ENCODE data around the gene HIVEP3. TPM values are rescaled to one million over a fixed set of nuclear protein-coding genes. Genes with fewer than 3 reads are reported as not detected.

HIVEP3 gene
- total RNA-seq, 1 experiment from 2014 or later: 0.32 TPM

DNA sequence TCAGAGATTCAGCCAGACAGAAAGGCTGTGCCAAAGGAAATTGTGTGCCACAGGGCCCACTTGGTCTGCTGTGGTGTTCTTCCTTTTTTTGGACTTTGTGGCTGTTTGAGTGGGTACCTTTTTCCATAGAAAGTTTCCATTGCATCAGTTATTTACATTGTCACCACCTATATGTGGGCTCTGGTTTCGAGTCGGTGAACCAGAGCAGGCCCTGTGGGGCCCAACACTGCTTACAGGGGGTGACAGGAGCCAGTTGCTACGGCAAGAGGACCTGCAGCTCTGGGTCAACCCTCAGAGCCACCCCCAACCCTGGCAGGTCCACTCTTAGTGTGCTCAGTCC lies 277.3 kb downstream of the HIVEP3 start:
- no peak for DNase-seq (ENCODE audit: low read depth, low spot score)
- in situ Hi-C loops (cut with HindIII; ENCODE audit: low pct_unique_long_range_greater_than_20kb, low sequenced_read_pairs): no loop called here

- in situ Hi-C loops (cut with HindIII; ENCODE audit: low pct_unique_long_range_greater_than_20kb, low sequenced_read_pairs): no loop called here
- DNase-seq (ENCODE audit: low read depth, low spot score): no peak
Measured at GRCh38 chr1:41640756-41641474, 277.8 kb downstream of the HIVEP3 start.

DNA sequence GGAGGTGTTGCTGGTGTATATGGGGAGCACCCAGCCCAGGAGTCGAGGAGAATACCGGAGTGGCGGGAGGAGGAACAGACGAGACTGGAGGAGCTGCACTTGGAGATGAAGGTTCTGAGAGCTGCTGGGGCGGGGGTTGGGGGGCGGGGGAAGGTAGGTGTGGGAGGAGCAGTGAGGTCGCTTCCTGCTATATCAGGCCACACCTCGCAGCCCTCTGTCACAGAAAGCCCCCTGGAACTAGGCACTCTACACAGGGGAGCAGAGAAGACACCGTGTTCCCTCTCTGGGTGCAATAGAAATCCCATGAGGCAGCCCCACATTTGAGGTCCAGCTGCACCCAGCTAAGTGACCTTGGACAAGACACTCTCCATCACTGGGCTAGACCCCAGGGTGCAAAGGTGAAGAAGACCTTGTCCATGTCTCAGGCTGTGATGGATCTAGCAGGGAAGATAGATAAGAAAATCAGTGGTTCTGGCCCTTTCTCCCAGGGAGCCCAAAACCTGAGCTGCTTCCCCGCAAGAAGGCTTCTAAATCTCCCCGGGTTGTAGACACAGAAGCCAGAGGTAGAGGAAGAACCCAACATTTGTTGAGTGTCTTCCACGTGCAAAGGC lies 278.5 kb downstream of the HIVEP3 start:
- in situ Hi-C loops (cut with HindIII; ENCODE audit: low pct_unique_long_range_greater_than_20kb, low sequenced_read_pairs): no loop called here
- no peak for DNase-seq (ENCODE audit: low read depth, low spot score)

DNA sequence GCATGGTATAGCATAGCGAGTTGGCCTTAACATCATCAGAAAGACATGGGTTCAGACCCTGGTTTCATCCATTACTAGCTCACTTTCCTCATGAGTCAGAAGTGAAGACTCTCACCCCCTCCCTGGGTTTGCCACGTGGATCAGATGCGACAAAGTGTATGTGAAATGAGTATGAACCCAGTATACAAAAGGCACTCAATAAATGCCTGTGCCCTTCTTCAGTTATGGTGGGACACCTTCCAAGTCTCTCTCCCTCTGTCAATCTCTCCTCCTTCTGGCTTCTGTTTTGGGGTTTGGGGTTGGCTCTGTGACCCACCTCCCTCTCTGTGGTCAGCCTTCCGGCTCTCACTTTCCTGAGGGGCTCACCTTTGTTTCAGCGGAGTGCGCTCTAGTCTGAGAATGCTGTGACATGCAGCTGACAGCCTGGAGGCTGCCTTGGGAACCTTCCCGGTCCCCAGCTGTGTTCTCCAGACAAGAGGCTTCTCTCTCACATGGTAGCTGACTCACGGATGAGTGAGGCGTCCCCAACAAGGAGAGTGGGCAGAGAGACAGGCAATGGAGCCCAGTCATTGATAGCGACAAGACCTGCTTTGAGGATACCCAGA lies 279.3 kb downstream of the HIVEP3 start:
- in situ Hi-C loops (cut with HindIII; ENCODE audit: low pct_unique_long_range_greater_than_20kb, low sequenced_read_pairs): no loop called here
- peak; percentile 26 for DNase-seq (ENCODE audit: low read depth, low spot score)

DNA sequence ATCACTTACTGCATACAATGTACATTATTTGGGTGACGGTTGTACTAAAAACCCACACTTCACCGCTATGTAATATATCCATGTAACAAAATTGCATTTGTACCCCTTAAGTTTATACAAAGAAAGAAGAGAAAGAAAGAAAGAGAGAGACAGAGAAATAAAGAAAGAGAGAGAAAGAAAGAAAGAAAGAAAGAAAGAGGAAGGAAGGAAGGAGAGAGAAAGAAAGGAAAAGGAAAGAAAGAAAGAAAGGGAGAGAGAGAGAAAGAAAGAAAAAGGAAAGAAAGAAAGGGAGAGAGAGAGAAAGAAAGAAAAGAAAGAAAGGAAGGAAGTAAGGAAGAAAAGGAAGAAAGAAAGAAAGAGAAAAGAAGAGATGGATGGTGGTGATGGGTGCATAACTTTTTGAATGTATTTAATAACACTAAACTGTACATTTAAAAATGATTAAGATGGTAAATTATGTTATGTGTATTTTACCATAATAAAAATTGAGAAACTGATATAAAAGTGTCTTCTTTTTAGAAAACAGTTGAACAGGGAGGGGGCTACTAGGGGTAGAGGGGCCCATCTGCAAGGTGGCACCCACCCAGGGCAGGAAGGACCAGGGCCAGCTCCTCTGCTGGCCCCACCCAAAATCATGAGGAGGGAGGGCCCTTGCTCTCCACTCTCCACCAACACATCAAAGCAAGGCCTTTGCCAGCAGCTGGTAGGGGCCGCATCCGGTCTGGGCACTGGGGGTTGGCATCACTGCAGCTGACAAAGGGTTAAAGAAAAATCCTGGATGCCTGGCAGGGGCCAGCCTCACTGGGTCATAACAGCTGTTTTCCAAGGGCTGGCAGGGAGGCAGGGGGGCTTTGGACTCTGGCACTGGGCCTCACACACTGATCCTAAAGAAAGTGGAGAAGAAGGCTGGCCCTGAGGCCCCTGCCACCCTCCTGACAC lies 280.4 kb downstream of the HIVEP3 start:
- no peak for DNase-seq (ENCODE audit: low read depth, low spot score)
- in situ Hi-C loops (cut with HindIII; ENCODE audit: low pct_unique_long_range_greater_than_20kb, low sequenced_read_pairs): no loop called here

DNA sequence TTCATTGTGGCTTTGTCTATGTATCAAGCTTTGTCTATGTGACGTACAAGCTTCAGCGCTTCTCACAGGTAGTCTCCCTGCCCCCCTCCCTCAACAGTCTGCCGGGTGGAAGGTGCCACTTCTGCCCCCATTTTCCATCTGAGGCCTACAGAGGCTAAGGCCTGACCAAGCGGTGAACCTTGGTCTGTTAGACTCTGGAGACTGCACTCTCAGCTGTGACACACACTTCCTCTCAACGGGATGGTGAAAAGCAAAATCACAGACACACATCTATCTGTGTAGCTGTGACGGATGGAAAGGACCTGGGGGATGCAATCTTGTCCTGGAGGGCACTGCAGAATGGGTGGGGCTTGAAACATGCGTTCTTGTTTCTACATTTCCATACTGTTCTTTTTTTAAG lies 281.4 kb downstream of the HIVEP3 start:
- in situ Hi-C loops (cut with HindIII; ENCODE audit: low pct_unique_long_range_greater_than_20kb, low sequenced_read_pairs): no loop called here
- DNase-seq (ENCODE audit: low read depth, low spot score): no peak

DNA sequence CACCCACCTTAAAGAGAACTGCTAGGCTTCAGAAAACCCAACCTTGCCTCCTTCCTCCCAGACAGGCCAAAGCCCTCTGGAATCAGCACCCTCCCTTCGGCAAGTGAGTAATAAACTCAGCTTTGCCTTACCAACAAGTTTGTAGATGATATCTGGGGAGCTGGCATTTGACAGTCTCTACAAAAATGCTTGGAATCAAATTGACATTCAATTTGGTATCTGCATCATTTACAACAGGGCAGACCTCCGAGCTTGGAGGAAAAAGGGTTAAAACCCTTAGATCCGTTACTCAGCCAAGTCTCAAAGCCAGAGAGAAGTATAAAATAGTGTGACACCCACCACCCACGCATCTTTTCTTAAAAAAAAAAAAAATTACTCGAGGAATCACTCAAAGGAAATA lies 285.0 kb downstream of the HIVEP3 start:
- DNase-seq (ENCODE audit: low read depth, low spot score): no peak
- in situ Hi-C loops (cut with HindIII; ENCODE audit: low pct_unique_long_range_greater_than_20kb, low sequenced_read_pairs): no loop called here

DNA sequence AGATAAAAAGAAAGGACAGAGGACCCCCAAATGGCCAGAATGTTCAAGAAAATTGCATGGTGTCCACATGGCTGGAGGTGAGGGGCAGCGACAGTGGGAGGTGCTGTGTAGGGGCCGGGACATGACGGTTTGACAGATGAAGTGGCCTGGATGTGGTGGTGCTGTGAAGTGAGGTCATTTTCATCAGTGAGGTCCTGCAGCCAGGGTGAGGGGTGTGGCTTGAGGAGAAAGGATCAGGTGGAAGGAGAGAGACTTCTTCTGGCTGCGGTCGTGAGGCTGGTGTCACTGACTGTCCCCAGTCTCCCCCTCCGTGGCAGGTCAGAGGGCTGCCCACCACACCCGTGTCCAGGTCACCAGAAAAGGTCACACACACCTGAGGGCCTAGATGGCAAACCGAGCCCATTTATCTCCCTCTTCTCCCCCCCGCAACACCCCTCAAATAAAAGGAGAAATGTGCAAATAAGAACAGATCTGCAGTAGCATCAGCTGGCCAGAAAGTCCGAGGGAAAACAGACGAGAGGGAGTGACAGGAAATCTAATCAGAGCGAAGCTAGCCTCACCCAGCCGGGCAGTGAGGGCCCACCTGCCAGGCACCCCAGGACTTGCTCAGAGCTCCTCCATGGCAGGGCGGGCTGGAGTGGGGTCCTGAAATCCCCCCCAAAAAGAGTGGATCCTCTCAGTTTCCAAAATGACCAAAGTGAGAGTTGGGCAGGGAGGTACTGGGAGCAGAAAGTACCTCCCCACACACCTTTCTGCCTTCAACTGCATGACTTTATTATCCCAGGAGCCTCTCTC lies 285.7 kb downstream of the HIVEP3 start:
- in situ Hi-C loops (cut with HindIII; ENCODE audit: low pct_unique_long_range_greater_than_20kb, low sequenced_read_pairs): no loop called here
- DNase-seq (ENCODE audit: low read depth, low spot score): no peak

DNA sequence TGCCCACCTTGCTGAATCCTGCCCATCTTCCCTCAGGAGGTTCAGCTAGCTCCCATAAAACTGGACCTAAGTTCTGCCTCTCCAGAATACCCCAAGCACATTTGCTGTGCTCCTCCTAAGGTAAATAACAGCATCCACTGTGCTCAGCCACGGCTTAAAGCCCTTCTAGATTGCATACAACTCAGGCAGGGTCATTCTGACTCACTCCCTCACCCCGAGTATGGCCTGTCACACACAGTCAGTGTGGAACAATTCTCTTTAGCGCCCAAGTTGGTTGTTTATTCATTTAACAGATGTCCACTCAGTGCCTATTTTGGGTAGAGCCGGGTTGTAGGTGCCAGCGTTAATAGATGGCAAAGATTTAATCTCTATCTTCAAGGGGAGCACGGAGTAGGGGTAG lies 286.8 kb downstream of the HIVEP3 start:
- no peak for DNase-seq (ENCODE audit: low read depth, low spot score)
- in situ Hi-C loops (cut with HindIII; ENCODE audit: low pct_unique_long_range_greater_than_20kb, low sequenced_read_pairs): no loop called here

DNA sequence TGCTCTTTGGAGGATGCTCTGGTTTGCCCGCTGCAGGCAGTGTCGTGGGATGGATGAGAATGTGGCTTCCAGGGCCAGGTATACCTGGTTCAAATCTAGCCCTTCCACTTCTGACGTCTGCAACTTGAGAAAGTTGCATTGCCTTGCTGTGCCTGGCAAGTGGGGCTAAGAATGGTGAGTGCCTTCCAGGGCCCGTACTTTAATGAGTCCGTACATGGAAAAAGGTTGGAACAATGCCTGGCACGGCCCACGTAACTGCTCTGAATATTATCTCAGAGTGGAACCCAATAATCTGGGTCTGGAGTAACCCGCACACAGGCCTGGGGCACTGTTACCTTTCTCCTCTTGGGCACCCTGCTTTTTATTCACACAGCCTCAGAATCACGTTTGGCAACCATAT lies 287.6 kb downstream of the HIVEP3 start:
- in situ Hi-C loops (cut with HindIII; ENCODE audit: low pct_unique_long_range_greater_than_20kb, low sequenced_read_pairs): no loop called here
- no peak for DNase-seq (ENCODE audit: low read depth, low spot score)

DNA sequence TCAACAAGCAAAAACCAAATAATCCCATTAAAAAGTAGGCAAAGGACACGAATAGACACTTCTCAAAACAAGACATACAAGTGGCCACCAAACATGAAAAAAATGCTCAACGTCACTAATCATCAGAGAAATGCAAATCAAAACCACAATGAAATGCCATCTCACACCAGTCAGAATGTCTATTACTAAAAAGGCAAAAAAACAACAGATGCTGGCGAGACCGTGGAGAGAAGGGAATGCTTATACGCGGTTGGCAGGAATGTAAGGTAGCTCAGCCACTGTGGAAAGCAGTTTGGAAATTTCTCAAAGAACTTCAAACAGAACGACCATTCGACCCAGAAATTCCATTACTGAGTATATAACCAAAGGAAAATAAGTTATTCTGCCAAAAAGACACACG lies 289.2 kb downstream of the HIVEP3 start:
- DNase-seq (ENCODE audit: low read depth, low spot score): no peak
- in situ Hi-C loops (cut with HindIII; ENCODE audit: low pct_unique_long_range_greater_than_20kb, low sequenced_read_pairs): no loop called here

DNA sequence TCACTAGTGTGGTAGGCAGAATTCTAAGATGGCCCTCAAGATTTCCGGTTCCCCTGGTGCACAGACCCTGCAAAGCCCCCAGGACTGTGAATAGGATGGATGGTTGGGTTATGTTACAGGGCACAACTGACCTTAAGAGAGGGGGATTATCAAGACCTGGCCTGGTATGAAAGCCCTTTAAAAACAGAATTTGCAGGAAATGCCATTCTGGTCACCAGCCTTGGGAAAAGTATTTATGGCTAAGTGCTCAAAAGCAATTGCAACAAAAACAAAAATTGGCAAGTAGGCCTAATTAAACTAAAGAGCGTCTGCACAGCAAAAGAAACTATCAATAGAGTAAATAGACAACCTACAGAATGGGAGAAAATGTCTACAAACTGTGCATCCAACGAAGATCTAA lies 289.6 kb downstream of the HIVEP3 start:
- in situ Hi-C loops (cut with HindIII; ENCODE audit: low pct_unique_long_range_greater_than_20kb, low sequenced_read_pairs): no loop called here
- DNase-seq (ENCODE audit: low read depth, low spot score): no peak

DNA sequence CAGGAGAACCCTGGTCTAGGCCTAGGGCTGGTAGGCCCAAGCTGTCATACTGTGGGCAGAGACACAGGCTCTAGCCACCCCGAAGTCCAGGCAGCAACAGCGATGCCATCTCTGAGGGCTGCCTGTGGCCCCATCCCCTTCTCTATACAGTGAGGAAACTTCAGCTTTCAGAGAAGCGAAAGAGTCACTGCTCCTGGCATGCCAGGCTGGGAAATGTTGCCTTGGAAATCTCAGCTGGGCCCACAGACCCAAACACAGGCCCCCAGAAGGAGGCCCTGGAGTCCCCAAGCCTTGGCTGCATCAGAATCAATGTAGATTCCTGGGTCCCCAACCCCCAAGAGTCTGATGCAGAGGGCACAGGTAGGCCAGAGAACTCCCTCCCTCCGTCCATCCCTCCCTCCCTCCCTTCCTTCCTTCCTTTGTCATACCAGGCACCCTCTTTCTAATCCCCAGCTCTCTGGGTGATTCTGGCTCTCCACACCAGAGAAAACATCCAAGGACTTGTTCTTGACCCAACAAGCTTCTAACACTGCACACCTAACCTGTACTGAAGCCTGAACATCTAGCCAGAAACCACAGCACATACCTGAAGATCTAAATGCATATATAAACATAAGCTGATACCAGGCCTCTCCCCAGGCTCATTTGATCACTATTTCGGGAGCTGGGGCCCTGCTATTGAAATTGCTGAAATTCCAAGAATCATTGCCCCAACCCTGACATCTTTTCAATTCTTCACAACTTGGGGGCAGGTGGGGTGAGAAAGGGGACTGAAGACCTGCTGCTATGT lies 291.0 kb downstream of the HIVEP3 start:
- DNase-seq (ENCODE audit: low read depth, low spot score): no peak
- in situ Hi-C loops (cut with HindIII; ENCODE audit: low pct_unique_long_range_greater_than_20kb, low sequenced_read_pairs): no loop called here

GRCh38 chr1:41626616-41627375 lies 291.9 kb downstream of the HIVEP3 start:
- in situ Hi-C loops (cut with HindIII; ENCODE audit: low pct_unique_long_range_greater_than_20kb, low sequenced_read_pairs): no loop called here
- DNase-seq (ENCODE audit: low read depth, low spot score): no peak

GRCh38 chr1:41626146-41626545 lies 292.6 kb downstream of the HIVEP3 start:
- in situ Hi-C loops (cut with HindIII; ENCODE audit: low pct_unique_long_range_greater_than_20kb, low sequenced_read_pairs): no loop called here
- DNase-seq (ENCODE audit: low read depth, low spot score): no peak

DNA sequence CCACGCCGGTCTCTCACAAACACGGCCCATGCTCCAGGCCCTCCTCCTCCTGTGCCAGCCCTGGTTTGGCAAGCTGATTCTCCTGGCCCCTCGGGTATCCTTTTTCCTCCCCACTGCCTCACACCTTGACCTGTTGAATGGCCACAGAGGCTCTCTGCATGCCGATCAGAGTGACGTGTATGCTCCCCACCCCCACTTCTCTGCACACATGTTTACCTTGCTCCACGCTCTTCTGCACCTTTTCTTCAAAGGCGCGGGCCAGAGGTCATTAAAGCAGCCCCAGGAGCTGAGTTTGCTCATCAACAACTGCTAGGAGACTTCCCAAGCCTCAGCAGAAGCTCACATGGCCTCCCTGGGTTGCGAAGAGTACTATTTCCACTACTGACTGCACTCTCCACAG lies 295.0 kb downstream of the HIVEP3 start:
- DNase-seq (ENCODE audit: low read depth, low spot score): no peak
- in situ Hi-C loops (cut with HindIII; ENCODE audit: low pct_unique_long_range_greater_than_20kb, low sequenced_read_pairs): no loop called here
